HG02852 (cell line): ENCODE measurements around the gene ADAMTS14.

Experiments used
- ATAC-seq: cut with Tn5 transposase; IDR thresholded peaks from one replicate; pipeline ENCODE4 v1.9.1; 2021; ENCODE audit warnings: mild to moderate bottlenecking, moderate library complexity; ENCODE audit not compliant: unreplicated experiment

Gene ADAMTS14

GRCh38 chr10:70673929-70674559 is 1.7 kb downstream of the ADAMTS14 start:
- no peak for ATAC-seq

GRCh38 chr10:70674560-70675495 is 2.5 kb downstream of the ADAMTS14 start:
- no peak for ATAC-seq

GRCh38 chr10:70675496-70676161 is 3.3 kb downstream of the ADAMTS14 start:
- no peak for ATAC-seq

- ATAC-seq = no peak
Measured at GRCh38 chr10:70676511-70676910, 4.2 kb downstream of the ADAMTS14 start.

GRCh38 chr10:70677016-70677415 is 4.7 kb downstream of the ADAMTS14 start:
- no peak for ATAC-seq

- no peak for ATAC-seq
Measured at GRCh38 chr10:70677620-70678249, 5.4 kb downstream of the ADAMTS14 start.

- no peak for ATAC-seq
Measured at GRCh38 chr10:70678250-70678635, 5.9 kb downstream of the ADAMTS14 start.

GRCh38 chr10:70678757-70679489 is 6.6 kb downstream of the ADAMTS14 start:
- no peak for ATAC-seq

GRCh38 chr10:70679498-70679897 is 7.2 kb downstream of the ADAMTS14 start:
- ATAC-seq = no peak

GRCh38 chr10:70680899-70681730 is 8.8 kb downstream of the ADAMTS14 start:
- ATAC-seq = no peak

- no peak for ATAC-seq
Measured at GRCh38 chr10:70681731-70682005, 9.4 kb downstream of the ADAMTS14 start.

GRCh38 chr10:70682920-70683600 is 10.8 kb downstream of the ADAMTS14 start:
- no peak for ATAC-seq

- ATAC-seq = no peak
Measured at GRCh38 chr10:70683601-70683934, 11.3 kb downstream of the ADAMTS14 start.

GRCh38 chr10:70683940-70684339 is 11.6 kb downstream of the ADAMTS14 start:
- no peak for ATAC-seq

- ATAC-seq = no peak
Measured at GRCh38 chr10:70684374-70684773, 12.1 kb downstream of the ADAMTS14 start.

- ATAC-seq = no peak
Measured at GRCh38 chr10:70684839-70685454, 12.6 kb downstream of the ADAMTS14 start.

- no peak for ATAC-seq
Measured at GRCh38 chr10:70685455-70685911, 13.2 kb downstream of the ADAMTS14 start.

GRCh38 chr10:70688828-70689227 is 16.5 kb downstream of the ADAMTS14 start:
- no peak for ATAC-seq

GRCh38 chr10:70689661-70690060 is 17.4 kb downstream of the ADAMTS14 start:
- ATAC-seq = no peak
